ENCODE data around the gene RNF11. TPM values are rescaled to one million over a fixed set of nuclear protein-coding genes. Genes with fewer than 3 reads are reported as not detected.

Gene RNF11
- total RNA-seq, 1 donor, result 37.7 TPM

- DNase-seq (ENCODE audit: low read depth in 2 of 3, low spot score in 2 of 3), result no peak
Measured at GRCh38 chr1:51310871-51311613, 75.0 kb downstream of the RNF11 start.

DNA sequence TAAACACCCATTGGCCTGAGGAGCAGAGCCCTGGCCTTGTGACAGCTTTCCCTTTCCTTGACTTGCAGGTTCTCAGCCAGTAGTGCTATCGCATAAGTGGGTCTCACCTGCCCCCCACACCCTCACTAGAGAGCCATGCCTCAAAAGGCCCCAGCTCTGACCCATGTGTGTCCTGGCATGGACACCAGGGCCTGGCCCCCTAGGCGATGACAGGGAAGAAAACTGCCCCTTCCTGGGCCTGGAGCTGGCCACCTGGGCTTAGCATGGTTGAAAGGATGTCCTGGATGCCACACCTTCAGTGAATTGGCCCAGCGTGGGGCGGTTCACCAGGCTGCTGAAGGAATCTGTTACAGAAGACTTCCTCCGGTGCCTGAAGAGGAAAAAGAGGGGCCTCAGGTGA is 75.8 kb downstream of the RNF11 start:
- DNase-seq (ENCODE audit: low read depth in 2 of 3, low spot score in 2 of 3), result no peak

DNA sequence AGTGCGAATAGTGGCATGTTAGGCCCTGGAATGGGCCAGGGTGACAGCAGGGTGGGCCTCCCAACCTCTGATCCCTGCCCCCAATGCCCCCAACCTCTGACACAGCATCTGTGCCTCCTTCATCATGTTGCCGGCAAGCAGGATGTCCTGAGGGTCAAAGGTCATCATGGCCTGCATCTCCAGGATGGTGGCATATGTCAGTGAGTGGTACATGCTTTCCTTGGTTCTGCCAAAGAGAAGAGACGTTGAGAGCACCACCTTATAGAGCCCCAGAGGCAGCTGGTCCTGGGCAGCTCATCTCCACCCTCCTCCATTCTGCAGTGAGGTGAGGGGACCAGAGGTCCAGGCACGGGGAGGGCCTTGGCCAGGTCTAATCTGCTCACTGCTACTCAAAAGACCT is 76.6 kb downstream of the RNF11 start:
- no peak for DNase-seq (ENCODE audit: low read depth in 2 of 3, low spot score in 2 of 3)

GRCh38 chr1:51313268-51313852 is 77.3 kb downstream of the RNF11 start:
- no peak for DNase-seq (ENCODE audit: low read depth in 2 of 3, low spot score in 2 of 3)

DNA sequence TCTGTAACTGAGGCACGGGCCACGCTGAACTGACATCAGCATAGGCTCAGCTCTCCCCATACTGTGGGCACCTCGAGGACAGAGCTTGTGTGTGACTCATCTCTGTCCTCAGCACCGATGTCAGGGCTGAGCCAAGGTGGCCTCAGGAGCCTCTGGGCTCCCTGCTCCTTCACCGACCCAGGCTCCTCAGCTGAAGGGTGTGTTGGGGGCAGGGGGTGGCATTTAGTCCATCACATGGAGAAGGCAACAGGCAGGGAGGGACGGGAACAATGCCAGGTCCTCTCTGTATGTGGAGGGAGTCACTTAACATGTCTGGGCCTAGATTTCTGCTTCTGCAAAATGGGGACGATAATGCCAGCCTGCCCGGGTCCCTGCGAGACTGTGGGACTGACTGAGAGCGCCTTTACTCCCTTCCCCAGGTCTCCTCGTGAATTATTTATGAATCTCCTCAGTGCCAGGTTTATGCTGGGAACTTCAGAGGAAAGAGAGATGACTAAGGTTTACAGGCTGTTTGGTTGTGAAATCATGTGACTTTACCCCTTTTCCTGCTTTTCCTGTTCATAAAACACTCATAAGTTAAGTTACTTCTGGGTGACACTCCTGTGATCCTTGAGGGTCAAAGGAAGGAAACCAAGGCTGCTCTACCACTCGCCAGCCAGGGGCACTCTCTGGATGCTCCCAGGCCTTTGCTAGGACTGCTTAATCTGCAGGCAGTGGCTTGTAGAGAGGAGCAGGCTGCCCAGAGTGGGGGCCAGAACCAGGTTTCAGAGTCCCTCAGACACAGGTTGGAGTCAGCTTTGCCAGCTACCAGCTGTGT is 78.1 kb downstream of the RNF11 start:
- no peak for DNase-seq (ENCODE audit: low read depth in 2 of 3, low spot score in 2 of 3)

- no peak for DNase-seq (ENCODE audit: low read depth in 2 of 3, low spot score in 2 of 3)
Measured at GRCh38 chr1:51314974-51315373, 78.9 kb downstream of the RNF11 start.

DNA sequence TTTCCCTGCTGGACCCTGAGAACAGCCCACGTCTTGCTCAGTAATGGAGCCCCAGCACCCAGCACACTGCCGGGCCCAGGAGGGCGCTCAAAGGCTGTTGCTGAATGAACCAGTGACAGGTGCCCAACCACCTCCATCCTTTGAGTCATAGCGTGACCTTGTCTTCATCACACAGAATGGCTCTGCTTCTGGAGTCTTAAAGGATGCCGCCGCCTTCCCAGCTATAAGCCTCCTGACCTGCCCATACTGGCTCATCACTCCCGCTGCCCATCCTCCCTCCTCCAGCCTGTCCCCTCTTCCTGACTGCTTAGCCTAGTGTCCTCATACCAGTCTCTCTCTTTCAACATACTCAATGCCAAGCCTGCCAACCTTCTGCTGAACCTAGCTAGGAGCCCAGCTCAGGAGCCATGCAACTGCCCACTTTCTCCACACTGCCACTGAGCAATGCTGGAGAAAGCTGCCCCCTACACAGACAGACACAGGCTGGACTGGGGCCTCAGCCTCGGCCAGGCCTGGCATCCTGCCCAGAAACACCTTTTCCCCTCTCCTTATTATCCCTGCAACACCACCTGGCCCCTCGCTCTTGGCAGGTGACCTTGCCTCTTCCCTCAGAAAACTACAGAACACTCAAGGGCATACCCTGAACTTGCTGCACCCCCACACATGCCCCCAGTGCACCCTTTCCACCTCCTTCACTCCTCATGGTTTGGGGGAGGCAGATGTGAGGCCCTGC is 80.2 kb downstream of the RNF11 start:
- DNase-seq (ENCODE audit: low read depth in 2 of 3, low spot score in 2 of 3), result no peak

DNA sequence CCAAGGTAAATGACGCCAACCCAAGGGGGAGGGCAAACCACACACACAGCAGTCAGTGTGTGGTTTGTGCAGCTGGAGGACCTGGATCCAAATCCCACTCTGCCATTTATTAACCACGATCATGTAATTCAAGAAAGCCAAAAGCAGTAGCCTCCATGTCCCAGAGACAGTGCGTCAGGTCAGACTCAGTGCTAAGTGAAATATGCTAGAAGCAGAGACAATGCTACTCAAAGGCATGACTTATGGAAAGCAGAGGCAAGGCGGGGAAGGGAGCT is 80.7 kb downstream of the RNF11 start:
- DNase-seq (ENCODE audit: low read depth in 2 of 3, low spot score in 2 of 3), result peak in 1 of 3 donors; percentile 42

GRCh38 chr1:51317798-51318197 is 81.7 kb downstream of the RNF11 start:
- no peak for DNase-seq (ENCODE audit: low read depth in 2 of 3, low spot score in 2 of 3)

GRCh38 chr1:51320967-51321923 is 85.2 kb downstream of the RNF11 start:
- no peak for DNase-seq (ENCODE audit: low read depth in 2 of 3, low spot score in 2 of 3)

GRCh38 chr1:51321924-51322280 is 85.8 kb downstream of the RNF11 start:
- DNase-seq (ENCODE audit: low read depth in 2 of 3, low spot score in 2 of 3), result no peak

DNA sequence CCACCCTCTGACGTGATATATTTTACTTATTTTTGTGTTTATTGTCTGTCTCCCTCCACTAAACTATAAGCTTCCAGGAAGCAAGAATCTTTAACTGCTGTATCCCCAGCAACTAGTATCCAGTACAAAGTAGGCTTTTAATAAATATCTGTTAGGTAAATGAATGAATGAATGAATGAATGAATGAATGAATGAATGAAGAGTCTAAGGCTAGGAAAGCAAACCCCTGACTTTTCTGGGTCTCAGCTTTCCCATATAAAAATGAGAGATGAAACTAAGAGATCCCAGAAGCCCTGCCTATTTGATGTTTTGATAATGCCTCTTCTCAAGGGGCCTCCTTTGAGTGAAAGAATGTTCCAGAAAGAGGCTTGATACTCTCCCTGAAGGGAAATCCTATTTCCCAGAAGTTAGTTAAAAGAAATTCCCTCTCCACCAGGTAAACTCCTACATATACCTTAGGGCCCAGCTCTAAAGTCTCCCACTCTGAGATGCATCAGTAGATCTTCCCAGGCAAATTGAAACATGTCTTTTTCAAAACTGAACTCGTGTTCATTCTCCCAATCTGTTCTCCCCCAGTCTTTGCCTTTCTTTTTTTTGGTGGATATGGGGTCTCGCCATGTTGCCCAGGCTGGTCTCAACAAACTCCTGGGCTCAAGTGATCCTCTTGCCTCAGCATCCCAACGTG is 86.5 kb downstream of the RNF11 start:
- no peak for DNase-seq (ENCODE audit: low read depth in 2 of 3, low spot score in 2 of 3)

Other genes starting within 250 kb of the RNF11 start
- not detected for gene C1orf185, start 134.0 kb upstream of the RNF11 start, total RNA-seq
- gene TTC39A, start 94.3 kb downstream of the RNF11 start, total RNA-seq, result 0.54 TPM